T-helper 1 cell treated with Interleukin-12 subunit alpha and Interleukin-12 subunit beta and Interleukin-4 antibody, amounts not matched to agents 30 ng/mL and 1 ng/mL, for 36 hours (primary cell): ENCODE measurements around the gene TMEM218. TPM values are rescaled to one million over a fixed set of nuclear protein-coding genes. Genes with fewer than 3 reads are reported as not detected.

Source experiments
- intact Hi-C: fragments of 100-400 bp; cut with micrococcal nuclease; formaldehyde crosslinking; loops from one replicate; pipeline ENCODE4 v1.15.1; 2024
- total RNA-seq: library from RNA; stranded (reverse); gene quantifications from 2 replicates; pipeline ENCODE4 v1.2.3, GENCODE V29; 2022

The TMEM218 gene
- total RNA-seq, 1 donor from 2014 or later: 15.1 TPM

- intact Hi-C loops: no loop called here
These were observed 33.4 kb downstream of the TMEM218 start for GRCh38 chr11:125078016-125078415.

GRCh38 chr11:125076378-125076945 lies 35.0 kb downstream of the TMEM218 start:
- intact Hi-C loops: no loop called here

- intact Hi-C loops: no loop called here
These were observed 35.5 kb downstream of the TMEM218 start for GRCh38 chr11:125075900-125076317.

- intact Hi-C loops: no loop called here
These were observed 36.2 kb downstream of the TMEM218 start for GRCh38 chr11:125075242-125075625.

GRCh38 chr11:125074511-125075241 lies 36.8 kb downstream of the TMEM218 start:
- intact Hi-C loops: no loop called here

GRCh38 chr11:125073616-125074483 lies 37.6 kb downstream of the TMEM218 start:
- intact Hi-C loops: no loop called here

GRCh38 chr11:125072961-125073590 lies 38.4 kb downstream of the TMEM218 start:
- intact Hi-C loops: no loop called here

GRCh38 chr11:125072218-125072960 lies 39.0 kb downstream of the TMEM218 start:
- intact Hi-C loops: no loop called here

GRCh38 chr11:125071846-125072217 lies 39.6 kb downstream of the TMEM218 start:
- intact Hi-C loops: no loop called here

- intact Hi-C loops: no loop called here
These were observed 40.0 kb downstream of the TMEM218 start for GRCh38 chr11:125071435-125071834.

- intact Hi-C loops: no loop called here
These were observed 40.6 kb downstream of the TMEM218 start for GRCh38 chr11:125070699-125071254.

GRCh38 chr11:125069796-125070195 lies 41.6 kb downstream of the TMEM218 start:
- intact Hi-C loops: no loop called here

- intact Hi-C loops: no loop called here
These were observed 42.4 kb downstream of the TMEM218 start for GRCh38 chr11:125069008-125069407.

- intact Hi-C loops: no loop called here
These were observed 43.1 kb downstream of the TMEM218 start for GRCh38 chr11:125068368-125068767.

- intact Hi-C loops: no loop called here
These were observed 47.4 kb downstream of the TMEM218 start for GRCh38 chr11:125064070-125064469.

GRCh38 chr11:125063429-125064043 lies 47.9 kb downstream of the TMEM218 start:
- intact Hi-C loops: loop anchor here (1.0 kb wide), 2 partner anchors 48 to 109 kb away; partner anchors contain the start of genes CCDC15 and TMEM218

GRCh38 chr11:125062931-125063428 lies 48.4 kb downstream of the TMEM218 start, which contains the start of gene SLC37A2:
Gene SLC37A2 (plus strand): TSS chr11:125063305. CDS start chr11:125063368, 63 bp downstream.
- intact Hi-C loops: loop anchor here (1.0 kb wide), 2 partner anchors 48 to 109 kb away; partner anchors contain the start of genes CCDC15 and TMEM218

- intact Hi-C loops: no loop called here
These were observed 49.1 kb downstream of the TMEM218 start for GRCh38 chr11:125062218-125062930.

GRCh38 chr11:125061281-125061680 lies 50.1 kb downstream of the TMEM218 start:
- intact Hi-C loops: no loop called here
